GM23248 (cell line): ENCODE measurements around the gene ADISSP.

ENCODE experiments used
- EZH2 ChIP-seq: fragments of 200-600 bp; sonication (generic); IDR thresholded peaks from 2 replicates; pipeline ENCODE4 v1.6.1; 2018; ENCODE audit warnings: antibody characterized with exemption, mild to moderate bottlenecking; ENCODE audit not compliant: insufficient read depth, poor library complexity, severe bottlenecking
- EZH2phosphoT487 ChIP-seq: fragments of 200-600 bp; sonication (generic); IDR thresholded peaks from 2 replicates; pipeline ENCODE4 v1.6.1; 2018; ENCODE audit warnings: antibody characterized with exemption, moderate library complexity, mild to moderate bottlenecking, low read depth; ENCODE audit not compliant: insufficient read depth

DNA sequence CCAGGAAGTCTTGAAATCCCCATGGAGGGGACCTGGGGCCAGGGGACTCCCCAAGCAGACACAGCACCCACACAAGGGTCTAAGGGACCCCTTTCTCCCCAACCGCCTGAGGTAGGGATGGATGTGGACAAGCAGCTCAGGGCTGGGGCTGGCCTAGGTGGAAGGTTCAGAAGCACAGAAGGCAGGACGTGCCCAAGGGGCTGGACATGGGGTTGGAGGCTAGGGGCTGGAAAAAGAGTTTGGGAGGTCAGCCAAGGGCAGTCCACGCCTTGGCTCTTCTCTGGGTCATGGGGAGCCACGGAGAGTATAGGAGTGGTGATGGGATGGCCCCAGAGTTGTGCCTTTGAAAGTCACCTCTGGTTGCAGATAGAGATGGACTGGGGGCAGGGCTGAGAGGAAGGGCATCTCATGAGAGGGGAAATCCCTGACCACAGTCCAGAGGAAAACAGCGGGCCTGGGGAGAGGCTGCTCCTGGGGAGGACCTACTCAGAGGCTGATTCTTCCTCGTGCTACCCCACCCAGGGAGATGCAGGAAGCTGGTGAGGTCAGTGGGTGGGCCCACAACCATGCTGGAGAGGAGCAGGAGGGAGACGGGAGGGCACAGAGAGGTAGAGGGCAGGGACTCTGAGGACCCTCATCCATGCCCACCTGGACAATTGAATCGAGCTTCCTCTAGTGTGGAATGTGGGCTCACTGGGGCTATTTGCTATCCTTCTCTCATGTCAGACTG, 37.6 kb downstream of the ADISSP start:
- TF ChIP-seq EZH2 = no peak
- TF ChIP-seq EZH2phosphoT487 = no peak
